ENCODE measurements around the gene ZAP70.

ZAP70 gene

GRCh38 chr2:97717613-97717995 is 4.2 kb downstream of the ZAP70 start:
- no peak for DNase-seq (ENCODE audit: low read depth)

GRCh38 chr2:97718051-97718882 is 4.9 kb downstream of the ZAP70 start:
- DNase-seq (ENCODE audit: low read depth): peak; percentile 61

- DNase-seq (ENCODE audit: low read depth): no peak
Measured at GRCh38 chr2:97718942-97719341, 5.6 kb downstream of the ZAP70 start.

GRCh38 chr2:97719362-97720155 is 6.2 kb downstream of the ZAP70 start:
- no peak for DNase-seq (ENCODE audit: low read depth)

- no peak for DNase-seq (ENCODE audit: low read depth)
Measured at GRCh38 chr2:97720746-97721145, 7.4 kb downstream of the ZAP70 start.

- no peak for DNase-seq (ENCODE audit: low read depth)
Measured at GRCh38 chr2:97722227-97722626, 8.9 kb downstream of the ZAP70 start.

- DNase-seq (ENCODE audit: low read depth): no peak
Measured at GRCh38 chr2:97723156-97724072, 10.0 kb downstream of the ZAP70 start.

GRCh38 chr2:97724073-97724410 is 10.7 kb downstream of the ZAP70 start:
- DNase-seq (ENCODE audit: low read depth): no peak

- DNase-seq (ENCODE audit: low read depth): no peak
Measured at GRCh38 chr2:97724501-97724900, 11.1 kb downstream of the ZAP70 start.

- no peak for DNase-seq (ENCODE audit: low read depth)
Measured at GRCh38 chr2:97724946-97725688, 11.7 kb downstream of the ZAP70 start.

- no peak for DNase-seq (ENCODE audit: low read depth)
Measured at GRCh38 chr2:97726261-97727064, 13.1 kb downstream of the ZAP70 start.

- DNase-seq (ENCODE audit: low read depth): no peak
Measured at GRCh38 chr2:97727296-97727695, 13.9 kb downstream of the ZAP70 start.

GRCh38 chr2:97728091-97728731 is 14.8 kb downstream of the ZAP70 start:
- no peak for DNase-seq (ENCODE audit: low read depth)

- DNase-seq (ENCODE audit: low read depth): no peak
Measured at GRCh38 chr2:97730245-97730644, 16.9 kb downstream of the ZAP70 start.

- DNase-seq (ENCODE audit: low read depth): no peak
Measured at GRCh38 chr2:97731274-97732020, 18.1 kb downstream of the ZAP70 start.

GRCh38 chr2:97732436-97733340 is 19.3 kb downstream of the ZAP70 start:
- no peak for DNase-seq (ENCODE audit: low read depth)

- no peak for DNase-seq (ENCODE audit: low read depth)
Measured at GRCh38 chr2:97733341-97734035, 20.1 kb downstream of the ZAP70 start.
